Activated naive CD4-positive, alpha-beta T cell treated with anti-CD3 and anti-CD28 coated beads for 36 hours (primary cell): ENCODE data around the gene FKBP6. TPM values are rescaled to one million over a fixed set of nuclear protein-coding genes. Genes with fewer than 3 reads are reported as not detected.
"Not testable (repeated sequence)": the region's sequence is repeated elsewhere in the genome, so short reads cannot be mapped to it uniquely, and the experiment has no call there.

Source experiments
- CTCF ChIA-PET: fragments of 350-600 bp; sonication (Branson Sonifier 250); formaldehyde crosslinking; loops from one replicate; lab custom pipeline; 2021; ENCODE audit warnings: antibody characterized with exemption; lab: Charles Lee
- DNase-seq: peaks from one replicate; pipeline ENCODE4 v3.0.0-alpha.2; 2020
- H3K27ac Mint-ChIP-seq: one replicate; pipeline ENCODE4 v1.8.0; 2021; ENCODE audit warnings: mild to moderate bottlenecking, mixed read lengths
- H3K27me3 Mint-ChIP-seq: one replicate; pipeline ENCODE4 v1.8.0; 2021; ENCODE audit warnings: low read depth, mixed read lengths
- H3K36me3 Mint-ChIP-seq: one replicate; pipeline ENCODE4 v1.8.0; 2021; ENCODE audit warnings: low read depth, mixed read lengths
- H3K4me1 Mint-ChIP-seq: one replicate; pipeline ENCODE4 v1.8.0; 2021; ENCODE audit warnings: low read depth, mixed read lengths
- H3K4me3 Mint-ChIP-seq: one replicate; pipeline ENCODE4 v1.8.0; 2021; ENCODE audit warnings: mild to moderate bottlenecking, moderate library complexity, mixed read lengths
- H3K9me3 Mint-ChIP-seq: one replicate; pipeline ENCODE4 v1.8.0; 2021; ENCODE audit warnings: mixed read lengths
- intact Hi-C: fragments of 100-400 bp; cut with micrococcal nuclease; formaldehyde crosslinking; loops from one replicate; pipeline ENCODE4 v1.15.1; 2023
- total RNA-seq, 2 experiments: library from RNA; stranded (reverse); gene quantifications; one replicate each; pipeline ENCODE4 v1.2.3, GENCODE V29; 2021

The FKBP6 gene
- total RNA-seq, 2 experiments from 2014 or later: not detected

DNA sequence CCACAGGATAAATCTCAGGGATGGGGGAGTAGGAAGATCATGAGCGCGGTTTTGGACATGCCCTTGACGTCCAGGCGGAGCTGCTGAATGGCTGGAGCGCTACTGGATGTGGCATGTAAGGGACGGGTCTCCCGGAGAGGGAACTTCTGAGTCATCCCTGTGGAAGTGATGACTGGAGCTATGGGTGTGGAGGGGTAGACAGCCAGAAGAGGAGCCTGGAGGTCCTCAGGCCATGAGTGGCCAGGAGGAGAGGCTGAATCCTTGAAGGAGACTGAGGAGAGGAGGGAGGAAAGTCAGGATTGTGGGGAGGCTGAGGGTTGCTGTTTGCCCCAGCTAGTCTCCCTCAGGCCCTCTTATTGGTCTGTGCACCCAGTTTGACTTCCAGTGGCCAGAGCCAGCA lies 16.5 kb upstream of the FKBP6 start:
- intact Hi-C loops, H3K27me3 Mint-ChIP-seq, H3K9me3 Mint-ChIP-seq, H3K27ac Mint-ChIP-seq, DNase-seq, H3K4me3 Mint-ChIP-seq, CTCF ChIA-PET: not testable (repeated sequence)
- peaks cover 23% of the 10 kb centered on the region for H3K4me1 Mint-ChIP-seq
- peaks cover 14% of the 10 kb centered on the region for H3K36me3 Mint-ChIP-seq

DNA sequence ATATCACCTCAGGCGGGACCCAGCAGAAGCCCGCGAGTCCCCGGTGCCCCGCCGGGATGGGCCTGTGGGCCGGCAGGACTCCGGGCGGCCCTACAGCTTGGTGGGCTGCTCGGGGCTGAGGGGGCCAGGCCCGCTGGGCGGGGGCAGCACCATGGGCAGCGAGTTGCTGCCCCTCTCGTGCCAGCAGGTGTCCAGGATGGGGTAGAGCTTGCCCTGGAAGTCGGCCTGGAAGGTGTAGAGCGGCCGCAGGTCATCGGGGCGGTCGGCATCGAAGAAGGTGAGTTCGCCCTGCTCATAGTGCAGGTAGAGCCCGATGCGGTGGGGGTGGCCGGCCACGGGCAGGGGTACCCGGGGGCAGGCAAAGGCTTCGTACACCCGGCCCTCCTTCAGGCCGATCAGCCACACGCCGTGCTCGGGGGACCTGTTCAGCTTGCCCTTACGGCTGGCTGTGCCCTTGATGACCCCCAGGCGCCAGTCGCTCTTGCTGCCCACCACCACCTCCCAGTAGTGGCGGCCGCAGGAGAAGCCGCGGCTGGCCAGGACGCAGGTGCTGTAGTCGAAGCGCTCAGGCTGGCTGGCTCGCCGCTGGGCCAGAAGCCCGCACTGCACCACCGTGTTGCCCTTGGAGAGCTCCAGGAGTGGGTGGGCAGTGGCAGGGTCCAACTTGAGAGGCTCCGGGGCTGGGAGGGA lies 15.0 kb upstream of the FKBP6 start:
- H3K36me3 Mint-ChIP-seq: peaks cover 5% of the 10 kb centered on the region
- H3K9me3 Mint-ChIP-seq: no peaks in the 10 kb centered on the region
- no peak overlapping the region for H3K27ac Mint-ChIP-seq
- peaks cover 9% of the 10 kb centered on the region for H3K4me1 Mint-ChIP-seq
- no peak overlapping the region for H3K4me3 Mint-ChIP-seq
- H3K27me3 Mint-ChIP-seq: no peaks in the 10 kb centered on the region
- CTCF ChIA-PET: interaction anchor here (1.3 to 2.6 kb wide), 2 partner anchors 11 kb away, joined by 4 to 15 read pairs; no protein-coding TSS in a partner anchor
- intact Hi-C loops: no loop called here
- no peak for DNase-seq

DNA sequence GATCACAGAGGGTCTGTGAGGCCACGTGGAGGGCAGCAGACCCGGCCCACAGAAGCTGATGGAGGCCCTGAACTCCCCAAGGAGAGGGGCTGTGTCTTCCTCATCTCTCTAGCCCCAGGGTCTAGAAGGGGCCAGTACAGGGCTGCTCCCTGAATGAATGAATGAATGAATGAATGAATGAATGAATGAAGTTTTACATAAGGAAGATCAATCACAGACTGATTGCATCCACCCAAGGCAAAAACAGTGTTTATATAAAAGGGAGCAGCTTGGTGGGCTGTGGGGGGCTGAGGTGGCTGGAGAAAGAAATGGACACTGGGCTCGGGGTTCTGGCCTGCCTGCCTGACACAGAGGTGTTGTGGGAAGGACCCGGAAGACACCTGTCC lies 14.4 kb upstream of the FKBP6 start:
- no peak for DNase-seq
- intact Hi-C loops: no loop called here
- no peak overlapping the region for H3K4me3 Mint-ChIP-seq
- H3K36me3 Mint-ChIP-seq: peaks cover 1% of the 10 kb centered on the region
- H3K9me3 Mint-ChIP-seq: no peaks in the 10 kb centered on the region
- H3K27me3 Mint-ChIP-seq: no peaks in the 10 kb centered on the region
- H3K27ac Mint-ChIP-seq: no peak overlapping the region
- CTCF ChIA-PET: interaction anchor here (2.6 kb wide), 1 partner anchor 11 kb away, joined by 15 read pairs; no protein-coding TSS in a partner anchor
- peaks cover 7% of the 10 kb centered on the region for H3K4me1 Mint-ChIP-seq

DNA sequence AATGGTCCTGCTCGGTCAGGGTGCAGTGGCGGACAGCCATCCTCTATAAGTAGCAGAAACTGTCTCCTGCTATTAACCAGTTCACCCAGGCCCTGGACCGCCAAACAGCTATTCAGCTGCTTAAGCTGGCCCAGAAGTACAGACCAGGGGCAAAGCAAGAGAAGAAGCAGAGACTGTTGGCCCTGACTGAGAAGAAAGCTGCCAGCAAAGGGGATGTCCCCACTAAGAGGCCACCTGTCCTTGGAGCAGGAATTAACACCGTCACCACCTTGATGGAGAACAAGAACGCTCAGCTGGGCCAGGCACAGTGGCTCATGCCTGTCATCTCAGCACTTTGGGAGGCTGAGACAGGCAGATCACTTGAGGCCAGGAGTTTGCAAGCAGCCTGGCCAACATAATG lies 13.7 kb upstream of the FKBP6 start:
- no peaks in the 10 kb centered on the region for H3K27me3 Mint-ChIP-seq
- DNase-seq: no peak
- H3K4me3 Mint-ChIP-seq: no peak overlapping the region
- H3K4me1 Mint-ChIP-seq: peaks cover 4% of the 10 kb centered on the region
- no peak overlapping the region for H3K27ac Mint-ChIP-seq
- H3K36me3 Mint-ChIP-seq: no peaks in the 10 kb centered on the region
- CTCF ChIA-PET: interaction anchor here (2.6 kb wide), 1 partner anchor 10 kb away, joined by 15 read pairs; no protein-coding TSS in a partner anchor
- intact Hi-C loops: no loop called here
- H3K9me3 Mint-ChIP-seq: no peaks in the 10 kb centered on the region

DNA sequence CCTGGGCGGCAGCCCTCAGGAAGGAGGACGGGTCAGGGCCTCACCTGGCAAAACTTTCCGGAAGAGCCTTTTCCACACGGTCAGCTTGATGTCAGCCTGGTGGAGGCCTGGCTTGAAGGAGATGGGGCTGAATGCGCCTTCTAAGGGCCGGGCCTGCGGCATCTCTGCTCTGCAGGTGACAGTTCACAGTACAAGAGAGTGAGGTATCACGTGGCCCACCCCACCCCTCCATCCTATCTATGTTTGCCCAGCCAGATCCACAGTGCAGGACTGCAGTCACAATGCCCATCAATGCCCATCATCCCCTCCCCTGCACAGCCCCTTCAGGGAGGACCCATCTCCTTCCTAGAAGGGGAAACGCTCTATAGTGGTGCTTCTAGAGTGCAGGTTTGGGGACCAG lies 11.4 kb upstream of the FKBP6 start:
- DNase-seq: no peak
- no peaks in the 10 kb centered on the region for H3K27me3 Mint-ChIP-seq
- H3K4me1 Mint-ChIP-seq: no peaks in the 10 kb centered on the region
- H3K9me3 Mint-ChIP-seq: no peaks in the 10 kb centered on the region
- H3K36me3 Mint-ChIP-seq: no peaks in the 10 kb centered on the region
- H3K4me3 Mint-ChIP-seq: no peak overlapping the region
- H3K27ac Mint-ChIP-seq: no peak overlapping the region
- intact Hi-C loops: no loop called here
- CTCF ChIA-PET: interaction anchor here (1.1 kb wide), 1 partner anchor 14 kb away, joined by 3 read pairs; no protein-coding TSS in a partner anchor

DNA sequence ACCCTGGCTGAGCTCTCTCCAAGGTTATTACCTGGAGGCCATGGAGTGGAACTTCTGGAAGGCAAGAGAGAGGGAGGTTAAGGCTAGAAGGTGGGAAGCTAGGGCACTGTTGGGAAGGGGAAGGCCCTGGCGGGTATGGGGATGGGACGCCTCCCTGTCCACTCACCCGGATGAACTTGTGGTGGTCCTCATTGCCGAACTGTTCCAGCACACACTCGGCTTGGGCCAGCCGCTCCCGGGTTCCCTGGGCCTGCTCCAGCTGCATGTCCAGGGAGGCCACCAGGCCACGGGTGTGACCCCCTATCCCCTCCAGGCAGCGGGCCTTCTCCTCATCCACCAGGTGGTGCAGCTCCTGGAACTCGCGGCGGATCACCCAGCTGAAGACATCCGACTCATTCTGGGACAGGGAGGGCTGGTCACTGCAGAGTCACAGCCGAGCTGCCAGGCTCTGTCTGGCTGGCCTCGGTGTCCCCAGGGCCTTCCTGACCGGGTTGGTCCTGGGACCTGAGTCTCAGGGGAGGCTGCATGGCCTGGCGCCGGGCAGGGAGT lies 9.2 kb upstream of the FKBP6 start:
- H3K4me1 Mint-ChIP-seq, H3K9me3 Mint-ChIP-seq, H3K27ac Mint-ChIP-seq, intact Hi-C loops, H3K27me3 Mint-ChIP-seq, H3K36me3 Mint-ChIP-seq, CTCF ChIA-PET, DNase-seq, H3K4me3 Mint-ChIP-seq: not testable (repeated sequence)

DNA sequence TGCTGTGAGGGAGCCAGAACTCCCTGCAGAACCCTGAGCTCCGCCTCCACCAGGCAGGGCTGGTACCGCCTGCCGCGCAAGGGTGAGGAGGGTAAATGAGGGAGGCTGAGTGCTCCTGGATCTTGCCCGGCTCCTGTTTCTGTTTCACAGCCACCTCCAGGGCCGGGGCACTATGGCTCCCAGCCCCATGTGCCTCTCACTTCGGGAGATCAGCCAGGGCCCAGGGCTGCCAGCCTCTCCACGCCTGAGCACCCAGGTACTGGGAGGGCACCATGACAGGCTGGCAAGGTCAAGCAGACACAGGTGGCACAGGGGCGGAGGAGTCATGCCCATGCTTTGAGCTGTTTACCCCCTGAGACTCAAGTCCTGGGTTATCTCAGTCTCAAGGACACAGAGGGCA lies 8.4 kb upstream of the FKBP6 start:
- H3K9me3 Mint-ChIP-seq, H3K4me3 Mint-ChIP-seq, H3K36me3 Mint-ChIP-seq, intact Hi-C loops, H3K4me1 Mint-ChIP-seq, H3K27ac Mint-ChIP-seq, CTCF ChIA-PET, DNase-seq, H3K27me3 Mint-ChIP-seq: not testable (repeated sequence)

DNA sequence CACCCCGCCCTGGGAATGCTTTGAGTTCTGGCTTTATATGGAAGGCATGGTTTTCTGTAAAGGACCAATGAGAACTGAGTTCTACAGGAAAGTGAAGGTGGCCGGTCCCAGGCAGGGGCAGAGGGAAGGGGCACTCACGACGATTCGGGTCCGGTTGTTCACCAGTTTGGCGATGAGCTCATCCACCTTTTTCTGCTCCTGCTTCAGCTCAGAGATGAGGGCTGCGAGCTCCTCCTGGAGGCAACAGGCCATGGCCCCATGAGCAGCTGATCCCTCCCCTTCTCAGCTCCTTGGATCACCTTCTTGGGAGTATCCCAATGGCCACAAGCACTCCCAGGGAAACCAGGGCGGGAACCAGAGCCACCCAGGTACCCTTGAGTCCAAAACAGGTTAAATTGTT lies 8.0 kb upstream of the FKBP6 start:
- H3K36me3 Mint-ChIP-seq, H3K4me1 Mint-ChIP-seq, DNase-seq, intact Hi-C loops, H3K27ac Mint-ChIP-seq, CTCF ChIA-PET, H3K9me3 Mint-ChIP-seq, H3K27me3 Mint-ChIP-seq, H3K4me3 Mint-ChIP-seq: not testable (repeated sequence)

DNA sequence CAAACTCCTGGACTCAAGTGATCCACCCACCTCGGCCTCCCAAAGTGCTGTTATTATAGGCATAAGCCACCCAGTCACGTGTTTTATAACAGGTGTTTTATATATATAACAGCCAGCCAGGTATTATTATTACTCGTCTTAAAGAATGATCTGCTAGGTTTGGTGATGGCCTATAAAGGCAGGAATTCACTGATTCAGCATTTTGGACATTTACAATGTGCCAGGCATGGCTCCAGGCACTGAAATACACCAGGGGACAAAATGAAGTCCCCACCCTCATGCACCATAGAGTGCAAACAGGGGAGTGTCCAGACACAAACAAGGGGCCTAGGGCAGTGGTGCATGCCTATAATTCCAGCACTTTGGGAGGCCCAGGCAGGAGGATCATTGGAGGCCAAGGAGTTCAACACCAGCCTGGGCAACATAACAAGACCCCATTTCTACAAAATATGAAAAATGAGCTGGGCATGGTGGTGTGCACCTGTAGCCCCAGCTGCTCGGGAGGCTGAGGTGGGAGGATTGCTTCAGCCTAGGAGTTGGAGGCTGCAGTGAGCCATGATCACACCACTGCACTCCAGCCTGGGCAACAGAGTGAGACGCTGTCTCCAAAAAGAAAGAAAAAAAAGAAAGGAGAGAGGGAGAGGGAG lies 4.4 kb upstream of the FKBP6 start:
- CTCF ChIA-PET: interaction anchor here (0.7 to 2.6 kb wide), 8 partner anchors 9 to 139 kb away, joined by 3 to 17 read pairs (median 4); no protein-coding TSS in a partner anchor
- H3K4me1 Mint-ChIP-seq, H3K36me3 Mint-ChIP-seq, H3K27me3 Mint-ChIP-seq, H3K27ac Mint-ChIP-seq, DNase-seq, H3K9me3 Mint-ChIP-seq: not testable (repeated sequence)
- intact Hi-C loops: loop anchor here (1.0 kb wide), 2 partner anchors 129 to 411 kb away; no protein-coding TSS in a partner anchor
- peak overlapping the region; percentile 39 for H3K4me3 Mint-ChIP-seq

DNA sequence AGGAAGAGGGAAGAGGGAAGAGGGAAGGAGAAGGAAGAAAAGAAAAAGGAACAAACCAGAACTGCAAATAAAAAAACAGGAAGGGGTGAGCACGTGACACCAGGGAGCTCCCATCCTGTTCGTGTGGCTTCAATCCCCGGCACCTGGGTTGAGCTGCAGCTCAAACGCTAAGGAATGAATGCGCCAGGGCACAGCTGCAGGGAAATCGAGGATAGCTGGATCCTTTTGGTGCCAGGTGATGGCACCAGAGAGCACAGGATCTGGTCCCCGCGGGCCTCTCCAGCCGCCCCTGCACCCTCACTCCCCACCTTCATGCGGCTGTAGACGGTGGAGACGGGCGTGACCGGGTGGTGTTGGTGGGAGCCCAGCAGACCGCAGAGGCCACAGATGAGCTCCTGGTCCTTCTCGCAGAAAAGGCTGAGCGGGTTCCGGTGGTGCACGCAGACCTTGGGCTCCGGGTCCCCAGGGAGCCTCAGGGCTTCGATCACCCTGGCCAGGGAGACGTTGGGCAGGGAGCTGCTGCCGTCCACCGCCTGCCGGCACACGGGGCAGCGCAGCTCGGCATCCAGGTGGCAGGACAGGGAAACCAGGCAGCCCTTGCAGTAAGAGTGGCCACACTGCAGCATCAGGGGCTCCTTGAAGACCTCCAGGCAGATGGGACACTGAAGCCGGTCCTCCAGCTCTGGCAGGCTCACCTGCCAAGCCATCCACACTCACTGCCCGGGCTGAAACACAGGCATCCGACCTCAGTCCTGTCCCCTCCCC lies 3.7 kb upstream of the FKBP6 start:
- not testable (repeated sequence) for H3K27ac Mint-ChIP-seq, H3K27me3 Mint-ChIP-seq, H3K4me1 Mint-ChIP-seq, H3K9me3 Mint-ChIP-seq, H3K36me3 Mint-ChIP-seq
- H3K4me3 Mint-ChIP-seq: peak overlapping the region; percentile 41
- CTCF ChIA-PET: interaction anchor here (0.7 to 2.6 kb wide), 8 partner anchors 10 to 139 kb away, joined by 3 to 17 read pairs (median 4); no protein-coding TSS in a partner anchor
- intact Hi-C loops: loop anchor here (1.0 kb wide), 2 partner anchors 128 to 410 kb away; no protein-coding TSS in a partner anchor
- DNase-seq: peak; percentile 65

DNA sequence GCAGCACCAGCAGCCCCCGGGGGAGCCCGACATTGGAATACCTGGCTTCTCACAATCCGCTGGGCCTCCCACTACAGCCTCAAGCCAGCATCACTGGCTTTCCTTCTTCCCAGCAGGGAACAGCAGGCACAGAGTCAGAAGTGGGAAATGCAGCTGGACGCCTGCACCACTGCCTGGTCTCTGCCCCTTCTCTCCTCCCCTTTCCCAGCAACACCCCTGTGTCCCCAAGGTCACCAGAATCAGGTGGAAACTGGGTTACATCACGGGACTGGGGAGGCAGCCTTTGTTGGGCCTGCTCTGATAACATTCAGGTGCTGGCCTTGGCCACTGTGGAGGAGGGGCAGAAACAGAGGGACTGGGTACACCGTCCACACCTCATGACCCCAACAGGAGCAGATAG lies 2.5 kb upstream of the FKBP6 start:
- H3K36me3 Mint-ChIP-seq, H3K27me3 Mint-ChIP-seq: not testable (repeated sequence)

DNA sequence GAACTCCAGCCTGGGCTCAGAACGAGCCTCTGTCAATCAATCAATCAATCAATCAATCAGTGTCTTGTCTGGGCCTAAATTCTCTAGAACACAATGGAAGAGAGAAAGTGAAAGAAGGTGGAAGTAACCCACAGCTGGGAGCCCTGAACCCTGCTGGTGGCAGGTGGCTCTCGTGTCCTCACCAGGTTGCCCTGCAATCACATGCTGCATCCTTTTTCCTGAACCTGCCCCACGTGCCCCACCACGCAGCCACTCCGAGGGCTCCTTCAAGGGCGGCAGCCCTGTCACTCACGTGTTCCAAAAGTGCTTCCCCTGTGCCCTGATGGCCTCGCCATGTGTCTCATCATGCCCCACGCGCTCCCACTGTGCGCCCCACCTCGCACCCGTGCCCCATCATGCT lies 512 bp upstream of the FKBP6 start:
- H3K27me3 Mint-ChIP-seq, H3K4me3 Mint-ChIP-seq, DNase-seq, H3K4me1 Mint-ChIP-seq, H3K9me3 Mint-ChIP-seq, H3K36me3 Mint-ChIP-seq, intact Hi-C loops, H3K27ac Mint-ChIP-seq: not testable (repeated sequence)
- CTCF ChIA-PET: interaction anchor here (1.2 kb wide), 1 partner anchor 125 kb away, joined by 3 read pairs; no protein-coding TSS in a partner anchor

More for the DNA sequence above, 2.5 kb upstream of the FKBP6 start:
- intact Hi-C loops, DNase-seq, H3K9me3 Mint-ChIP-seq, H3K4me3 Mint-ChIP-seq, H3K4me1 Mint-ChIP-seq, H3K27ac Mint-ChIP-seq: not testable (repeated sequence)
- CTCF ChIA-PET: interaction anchor here (2.6 kb wide), 1 partner anchor 127 kb away, joined by 17 read pairs; no protein-coding TSS in a partner anchor
